ENCODE measurements around the gene KL.

DNA sequence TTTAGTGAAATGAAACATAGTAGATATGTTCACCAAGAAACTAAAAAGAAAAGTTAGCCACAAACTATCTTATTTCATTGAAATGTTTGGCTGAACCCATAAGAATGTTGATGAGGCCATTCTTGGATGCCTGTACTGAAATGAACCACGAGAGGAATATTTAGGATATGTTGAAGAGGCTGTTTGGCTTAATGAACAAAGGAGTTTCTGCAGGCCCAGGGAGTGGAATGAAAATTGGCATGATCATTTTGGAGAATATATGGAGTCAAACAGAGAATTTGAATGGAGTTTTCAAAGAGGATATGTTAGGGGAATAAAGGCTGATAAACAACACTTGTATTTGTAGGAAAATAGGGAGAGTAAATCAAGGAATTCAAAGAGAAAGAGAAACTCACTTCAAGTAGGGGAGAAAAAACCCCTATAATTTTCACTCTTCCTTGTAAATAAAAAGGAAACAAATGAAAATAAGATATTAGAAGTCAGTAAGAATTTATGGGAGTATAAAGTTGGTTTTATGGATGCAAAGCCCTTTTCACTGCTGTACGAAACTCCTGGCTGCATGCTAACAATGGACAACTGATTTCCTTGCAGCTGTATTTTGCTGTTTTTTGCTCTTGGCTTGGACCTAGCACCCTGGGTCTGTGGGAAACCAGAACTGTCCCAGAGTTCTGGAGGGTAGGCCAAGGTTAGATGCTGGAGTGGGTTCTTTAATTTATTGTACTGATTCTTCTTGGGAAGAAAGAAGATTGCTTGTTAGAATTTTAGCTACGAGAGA, 36.5 kb downstream of the KL start:
- TF ChIP-seq, protein P1, sequence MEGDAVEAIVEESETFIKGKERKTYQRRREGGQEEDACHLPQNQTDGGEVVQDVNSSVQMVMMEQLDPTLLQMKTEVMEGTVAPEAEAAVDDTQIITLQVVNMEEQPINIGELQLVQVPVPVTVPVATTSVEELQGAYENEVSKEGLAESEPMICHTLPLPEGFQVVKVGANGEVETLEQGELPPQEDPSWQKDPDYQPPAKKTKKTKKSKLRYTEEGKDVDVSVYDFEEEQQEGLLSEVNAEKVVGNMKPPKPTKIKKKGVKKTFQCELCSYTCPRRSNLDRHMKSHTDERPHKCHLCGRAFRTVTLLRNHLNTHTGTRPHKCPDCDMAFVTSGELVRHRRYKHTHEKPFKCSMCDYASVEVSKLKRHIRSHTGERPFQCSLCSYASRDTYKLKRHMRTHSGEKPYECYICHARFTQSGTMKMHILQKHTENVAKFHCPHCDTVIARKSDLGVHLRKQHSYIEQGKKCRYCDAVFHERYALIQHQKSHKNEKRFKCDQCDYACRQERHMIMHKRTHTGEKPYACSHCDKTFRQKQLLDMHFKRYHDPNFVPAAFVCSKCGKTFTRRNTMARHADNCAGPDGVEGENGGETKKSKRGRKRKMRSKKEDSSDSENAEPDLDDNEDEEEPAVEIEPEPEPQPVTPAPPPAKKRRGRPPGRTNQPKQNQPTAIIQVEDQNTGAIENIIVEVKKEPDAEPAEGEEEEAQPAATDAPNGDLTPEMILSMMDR (IDR thresholded peaks at IDR 0.05), result no peak
- no peak for TF ChIP-seq POLR2A (IDR thresholded peaks at IDR 0.05)

Measured in adrenal gland (tissue), 5 donors.